GM12878 (cell line): ENCODE results near the gene GRIK4. TPM values are rescaled to one million over a fixed set of nuclear protein-coding genes. Genes with fewer than 3 reads are reported as not detected.

Experiments used
- BMI1 ChIP-seq: fragments of 450-650 bp; IDR thresholded peaks from 2 replicates; pipeline ENCODE4 v1.6.1; 2016; ENCODE audit warnings: mild to moderate bottlenecking, moderate library complexity, borderline replicate concordance
- CREB1 ChIP-seq: IDR thresholded peaks from 2 replicates; pipeline ENCODE4 v1.6.1; 2012; ENCODE audit warnings: low read depth, mild to moderate bottlenecking, inconsistent platforms
- EED ChIP-seq: sonication (generic); IDR thresholded peaks from 2 replicates; pipeline ENCODE4 v1.6.1; 2016; ENCODE audit warnings: antibody characterized with exemption, low read depth
- EP300 ChIP-seq, 2 experiments: fragments of 150-350 bp in 1 of 2; IDR thresholded peaks; 2 replicates each; pipeline ENCODE4 v1.6.1; 2011 to 2012; ENCODE audit warnings: low read depth in 2 of 2, low read length in 2 of 2, borderline replicate concordance in 1 of 2, improper control_type of control experiment in 1 of 2, inconsistent platforms in 1 of 2; ENCODE audit not compliant: control insufficient read depth in 1 of 2
- IKZF2 ChIP-seq, 2 experiments: fragments of 450-650 bp; IDR thresholded peaks; 2 replicates each; pipeline ENCODE4 v1.6.1; 2017; ENCODE audit warnings: mild to moderate bottlenecking in 2 of 2, moderate library complexity in 2 of 2
- MEF2A ChIP-seq: IDR thresholded peaks from 2 replicates; pipeline ENCODE4 v1.6.1; 2011; ENCODE audit warnings: low read depth, mild to moderate bottlenecking, low read length, moderate library complexity; ENCODE audit not compliant: insufficient read depth
- MTA3 ChIP-seq: IDR thresholded peaks from 2 replicates; pipeline ENCODE4 v1.6.1; 2012; ENCODE audit warnings: low read length, inconsistent platforms, borderline replicate concordance
- NFIC ChIP-seq: IDR thresholded peaks from 2 replicates; pipeline ENCODE4 v1.6.1; 2012; ENCODE audit warnings: low read depth, mild to moderate bottlenecking, inconsistent platforms, low read length, moderate library complexity
- NFYA ChIP-seq: IDR thresholded peaks from 2 replicates; pipeline ENCODE4 v1.6.1; 2011; ENCODE audit warnings: low read depth, mild to moderate bottlenecking, low read length, improper control_type of control experiment, borderline replicate concordance
- NR2C2 ChIP-seq: IDR thresholded peaks from 2 replicates; pipeline ENCODE4 v1.6.1; 2011; ENCODE audit warnings: borderline replicate concordance, low read depth; ENCODE audit not compliant: control insufficient read depth, insufficient read length
- NRF1 ChIP-seq: conservative IDR thresholded peaks from 2 replicates; pipeline ENCODE4 v1.6.1; 2011; ENCODE audit warnings: mild to moderate bottlenecking, low read depth, low read length, improper control_type of control experiment
- SMAD1 ChIP-seq: fragments of 450-650 bp; IDR thresholded peaks from 2 replicates; pipeline ENCODE4 v1.6.1; 2018; ENCODE audit warnings: mild to moderate bottlenecking, low read depth; ENCODE audit not compliant: partially characterized antibody
- SMC3 ChIP-seq: IDR thresholded peaks from 2 replicates; pipeline ENCODE4 v1.6.1; 2011; ENCODE audit warnings: low read length, improper control_type of control experiment, borderline replicate concordance
- SPI1 ChIP-seq: IDR thresholded peaks from 2 replicates; pipeline ENCODE4 v1.6.1; 2011; ENCODE audit warnings: low read depth, mild to moderate bottlenecking, low read length, moderate library complexity, borderline replicate concordance; ENCODE audit not compliant: insufficient read depth
- SRF ChIP-seq, 2 experiments: IDR thresholded peaks; 2 replicates each; pipeline ENCODE4 v1.6.1; 2011; ENCODE audit warnings: low read depth in 2 of 2, low read length in 2 of 2, mild to moderate bottlenecking in 1 of 2, moderate library complexity in 1 of 2
- SUZ12 ChIP-seq: fragments of 200-600 bp; sonication (generic); IDR thresholded peaks from one replicate; pipeline ENCODE4 v1.6.1; 2018; ENCODE audit warnings: antibody characterized with exemption, mild to moderate bottlenecking; ENCODE audit not compliant: unreplicated experiment
- TBL1XR1 ChIP-seq: IDR thresholded peaks from 2 replicates; pipeline ENCODE4 v1.6.1; 2012; ENCODE audit warnings: low read depth, low read length, improper control_type of control experiment
- YY1 ChIP-seq: IDR thresholded peaks from 2 replicates; pipeline ENCODE4 v1.6.1; 2011; ENCODE audit warnings: low read depth, mild to moderate bottlenecking, low read length
- ZNF622 ChIP-seq: fragments of 450-650 bp; IDR thresholded peaks from 2 replicates; pipeline ENCODE4 v1.6.1; 2017; ENCODE audit warnings: mild to moderate bottlenecking, inconsistent platforms
- polyA plus RNA-seq, 11 experiments: library from polyadenylated mRNA; depleted of rRNA in 4 of 11; unstranded in 6 of 11; stranded (reverse) in 5 of 11; fragments of >200 nt; fragmentation: Nextera tagmentation in 4 of 11; fragmentation: Illumina TruSeq in 1 of 11; extraction: Ambion mirVana in 4 of 11; extraction: Trizol in 1 of 11; gene quantifications; 1 replicate in 1 of 11; 2 replicates in 10 of 11; pipeline versions ENCODE4 v1.2.1 to v1.2.3, GENCODE V29; 2011 to 2016; ENCODE audit warnings: inconsistent platforms in 2 of 11, missing spikeins in 2 of 11, low read depth in 1 of 11
- total RNA-seq, 4 experiments: library from RNA; depleted of rRNA in 3 of 4; stranded (reverse); fragments of >200 nt in 3 of 4; fragmentation: Illumina TruSeq in 1 of 4; extraction: Trizol in 1 of 4; gene quantifications; 2 replicates each; pipeline versions ENCODE4 v1.2.1 to v1.2.3, GENCODE V29; 2013 to 2021
- TF ChIP-seq, protein P1 (sequence below): IDR thresholded peaks from 2 replicates; pipeline ENCODE4 v1.6.1; 2012; ENCODE audit warnings: low read depth, low read length, improper control_type of control experiment
- TF ChIP-seq, protein P2 (sequence below): IDR thresholded peaks from 2 replicates; pipeline ENCODE4 v1.6.1; 2011; ENCODE audit warnings: mild to moderate bottlenecking, low read depth, low read length, moderate library complexity; ENCODE audit not compliant: insufficient replicate concordance
- TF ChIP-seq, protein P3 (sequence below): fragments of 450-650 bp; IDR thresholded peaks from 2 replicates; pipeline ENCODE4 v1.6.1; 2017; ENCODE audit warnings: low read depth, mild to moderate bottlenecking, moderate library complexity
- TF ChIP-seq, protein P4 (sequence below): IDR thresholded peaks from 2 replicates; pipeline ENCODE4 v1.6.1; 2011; ENCODE audit warnings: borderline replicate concordance, low read depth, mild to moderate bottlenecking, moderate library complexity, mixed read lengths, low read length; ENCODE audit not compliant: insufficient read depth; ENCODE audit errors: extremely low read length
- TF ChIP-seq, protein P5 (sequence below): IDR thresholded peaks from 2 replicates; pipeline ENCODE4 v1.6.1; 2011; ENCODE audit warnings: borderline replicate concordance, low read depth, mild to moderate bottlenecking, moderate library complexity, low read length; ENCODE audit not compliant: insufficient read depth, poor library complexity, severe bottlenecking

GRIK4 gene
- total and polyA plus RNA-seq, 10 of the 15 experiments (the other 5 are each of a cell fraction or from before 2014, with no cell fraction given) = 0.33 to 3.6 (median 0.72) TPM

DNA sequence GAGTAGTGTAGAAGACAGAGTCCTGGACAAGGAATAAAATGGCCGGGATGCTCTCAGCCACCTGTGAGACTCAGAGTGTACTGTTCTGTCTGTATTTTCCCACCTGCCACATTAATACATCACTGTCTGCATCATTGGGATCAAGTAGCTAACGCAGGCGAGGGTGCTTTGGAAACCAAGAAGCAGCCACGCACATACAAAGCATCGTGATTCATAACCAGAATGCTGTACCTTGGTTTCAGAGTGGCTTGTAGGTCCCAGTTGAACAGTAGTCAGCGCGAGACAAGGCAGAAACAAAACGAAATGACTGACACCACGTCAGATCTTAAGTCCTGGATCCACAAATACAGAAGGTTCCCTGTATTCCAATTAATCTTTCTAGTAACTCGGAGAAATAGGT, 198.3 kb downstream of the GRIK4 start (continued):
- TF ChIP-seq, protein P1, sequence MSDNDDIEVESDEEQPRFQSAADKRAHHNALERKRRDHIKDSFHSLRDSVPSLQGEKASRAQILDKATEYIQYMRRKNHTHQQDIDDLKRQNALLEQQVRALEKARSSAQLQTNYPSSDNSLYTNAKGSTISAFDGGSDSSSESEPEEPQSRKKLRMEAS = no peak
- no peak for TF ChIP-seq SUZ12
- peak; percentile 80 for TF ChIP-seq NFIC
- no peak for TF ChIP-seq NR2C2
- 0 out of 2 replicates have a peak, but pooled peaks have one; percentile 44 for TF ChIP-seq MTA3
- TF ChIP-seq EP300 (IDR thresholded peaks at IDR 0.05; ENCODE audit: borderline replicate concordance in 1 of 2, control insufficient read depth in 1 of 2, low read depth in 2 of 2, low read length in 2 of 2) = peak; percentile 92 to 96; a peak in 3 of 4 replicates
- no peak for TF ChIP-seq SPI1
- TF ChIP-seq BMI1 = no peak
- no peak for TF ChIP-seq ZNF622
- TF ChIP-seq, protein P2, sequence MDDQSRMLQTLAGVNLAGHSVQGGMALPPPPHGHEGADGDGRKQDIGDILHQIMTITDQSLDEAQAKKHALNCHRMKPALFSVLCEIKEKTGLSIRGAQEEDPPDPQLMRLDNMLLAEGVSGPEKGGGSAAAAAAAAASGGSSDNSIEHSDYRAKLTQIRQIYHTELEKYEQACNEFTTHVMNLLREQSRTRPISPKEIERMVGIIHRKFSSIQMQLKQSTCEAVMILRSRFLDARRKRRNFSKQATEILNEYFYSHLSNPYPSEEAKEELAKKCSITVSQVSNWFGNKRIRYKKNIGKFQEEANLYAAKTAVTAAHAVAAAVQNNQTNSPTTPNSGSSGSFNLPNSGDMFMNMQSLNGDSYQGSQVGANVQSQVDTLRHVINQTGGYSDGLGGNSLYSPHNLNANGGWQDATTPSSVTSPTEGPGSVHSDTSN = peak; percentile 55
- peak; percentile 74 to 87 for TF ChIP-seq IKZF2 (IDR thresholded peaks at IDR 0.05)
- 0 out of 2 replicates have a peak, but pooled peaks have one; percentile 39 for TF ChIP-seq YY1
- TF ChIP-seq, protein P3, sequence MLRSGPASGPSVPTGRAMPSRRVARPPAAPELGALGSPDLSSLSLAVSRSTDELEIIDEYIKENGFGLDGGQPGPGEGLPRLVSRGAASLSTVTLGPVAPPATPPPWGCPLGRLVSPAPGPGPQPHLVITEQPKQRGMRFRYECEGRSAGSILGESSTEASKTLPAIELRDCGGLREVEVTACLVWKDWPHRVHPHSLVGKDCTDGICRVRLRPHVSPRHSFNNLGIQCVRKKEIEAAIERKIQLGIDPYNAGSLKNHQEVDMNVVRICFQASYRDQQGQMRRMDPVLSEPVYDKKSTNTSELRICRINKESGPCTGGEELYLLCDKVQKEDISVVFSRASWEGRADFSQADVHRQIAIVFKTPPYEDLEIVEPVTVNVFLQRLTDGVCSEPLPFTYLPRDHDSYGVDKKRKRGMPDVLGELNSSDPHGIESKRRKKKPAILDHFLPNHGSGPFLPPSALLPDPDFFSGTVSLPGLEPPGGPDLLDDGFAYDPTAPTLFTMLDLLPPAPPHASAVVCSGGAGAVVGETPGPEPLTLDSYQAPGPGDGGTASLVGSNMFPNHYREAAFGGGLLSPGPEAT = peak; percentile 39; the same call in 1 of the 2 replicates
- TF ChIP-seq, protein P4, sequence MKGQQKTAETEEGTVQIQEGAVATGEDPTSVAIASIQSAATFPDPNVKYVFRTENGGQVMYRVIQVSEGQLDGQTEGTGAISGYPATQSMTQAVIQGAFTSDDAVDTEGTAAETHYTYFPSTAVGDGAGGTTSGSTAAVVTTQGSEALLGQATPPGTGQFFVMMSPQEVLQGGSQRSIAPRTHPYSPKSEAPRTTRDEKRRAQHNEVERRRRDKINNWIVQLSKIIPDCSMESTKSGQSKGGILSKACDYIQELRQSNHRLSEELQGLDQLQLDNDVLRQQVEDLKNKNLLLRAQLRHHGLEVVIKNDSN = no peak
- TF ChIP-seq TBL1XR1 = no peak
- no peak for TF ChIP-seq NRF1
- TF ChIP-seq MEF2A = no peak
- TF ChIP-seq SMC3 = no peak
- TF ChIP-seq NFYA = no peak
- no peak for TF ChIP-seq SMAD1
- TF ChIP-seq, protein P5, sequence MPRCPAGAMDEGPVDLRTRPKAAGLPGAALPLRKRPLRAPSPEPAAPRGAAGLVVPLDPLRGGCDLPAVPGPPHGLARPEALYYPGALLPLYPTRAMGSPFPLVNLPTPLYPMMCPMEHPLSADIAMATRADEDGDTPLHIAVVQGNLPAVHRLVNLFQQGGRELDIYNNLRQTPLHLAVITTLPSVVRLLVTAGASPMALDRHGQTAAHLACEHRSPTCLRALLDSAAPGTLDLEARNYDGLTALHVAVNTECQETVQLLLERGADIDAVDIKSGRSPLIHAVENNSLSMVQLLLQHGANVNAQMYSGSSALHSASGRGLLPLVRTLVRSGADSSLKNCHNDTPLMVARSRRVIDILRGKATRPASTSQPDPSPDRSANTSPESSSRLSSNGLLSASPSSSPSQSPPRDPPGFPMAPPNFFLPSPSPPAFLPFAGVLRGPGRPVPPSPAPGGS = no peak
- TF ChIP-seq SRF (IDR thresholded peaks at IDR 0.05; ENCODE audit: low read depth in 2 of 2, low read length in 2 of 2) = no peak
- TF ChIP-seq EED = peak; percentile 96
- TF ChIP-seq CREB1 = peak; percentile 63; the same call in 1 of the 2 replicates
